SK-N-MC (cell line): Measurements from ENCODE around the gene DAB2IP.

Experiments
- EZH2 ChIP-seq: fragments of 200-600 bp; sonication (generic); IDR thresholded peaks from one replicate; pipeline ENCODE4 v1.6.1; 2017; ENCODE audit warnings: antibody characterized with exemption
- POLR2AphosphoS5 ChIP-seq: IDR thresholded peaks from 2 replicates; pipeline ENCODE4 v1.6.1; 2012; ENCODE audit warnings: mild to moderate bottlenecking, low read depth, low read length, borderline replicate concordance

DNA sequence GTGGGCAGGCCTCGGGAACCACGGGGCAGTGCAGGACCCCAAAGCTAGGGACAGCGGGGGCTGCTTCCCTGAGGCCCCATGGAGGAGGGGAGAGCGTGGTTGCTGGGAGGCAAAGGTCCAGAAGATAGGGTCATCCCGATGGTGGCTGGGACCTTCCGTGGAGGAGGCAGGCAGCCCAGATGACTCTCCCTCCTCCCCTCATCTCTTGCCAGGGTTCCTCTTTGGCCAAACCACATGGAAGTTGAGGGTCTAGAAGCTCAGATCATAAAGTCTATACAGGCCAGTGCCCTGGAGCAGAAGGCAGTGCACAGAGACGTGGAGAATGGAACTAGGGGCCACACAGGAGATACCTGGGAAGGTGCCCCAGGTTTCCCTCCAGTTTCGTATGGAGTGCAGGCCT lies 22.6 kb downstream of the DAB2IP start:
- TF ChIP-seq EZH2 (no peak), POLR2AphosphoS5 (no peak)
